ENCODE data around the gene B2M.
"Not testable (repeated sequence)": the region's sequence is repeated elsewhere in the genome, so short reads cannot be mapped to it uniquely, and the experiment has no call there.

B2M gene

GRCh38 chr15:44697014-44697413 is 14.3 kb upstream of the B2M start:
- no peak for DNase-seq (ENCODE audit: low read depth in 1 of 2, low spot score in 1 of 2)

DNA sequence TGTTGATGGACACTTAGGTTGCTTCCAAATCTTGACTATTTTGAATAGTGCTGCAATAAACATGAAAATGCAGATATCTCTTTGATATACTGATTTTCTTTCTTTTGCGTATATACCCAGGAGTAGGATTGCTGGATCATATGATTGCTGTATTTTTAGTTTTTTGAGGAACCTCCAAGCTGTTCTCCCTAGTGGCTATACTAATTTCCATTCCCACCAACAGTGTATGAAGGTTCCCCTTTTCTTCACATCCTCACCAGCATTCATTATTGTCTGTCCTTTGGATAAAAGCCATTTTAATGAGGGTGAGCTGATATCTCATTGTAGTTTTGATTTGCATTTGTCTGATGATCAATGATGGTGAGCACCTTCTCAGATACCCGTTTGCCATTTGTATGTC is 12.7 kb upstream of the B2M start:
- DNase-seq (ENCODE audit: low read depth in 1 of 2, low spot score in 1 of 2) = no peak

- not testable (repeated sequence) for DNase-seq (ENCODE audit: low read depth in 1 of 2, low spot score in 1 of 2)
Observed at GRCh38 chr15:44700676-44701075, 10.6 kb upstream of the B2M start.

DNA sequence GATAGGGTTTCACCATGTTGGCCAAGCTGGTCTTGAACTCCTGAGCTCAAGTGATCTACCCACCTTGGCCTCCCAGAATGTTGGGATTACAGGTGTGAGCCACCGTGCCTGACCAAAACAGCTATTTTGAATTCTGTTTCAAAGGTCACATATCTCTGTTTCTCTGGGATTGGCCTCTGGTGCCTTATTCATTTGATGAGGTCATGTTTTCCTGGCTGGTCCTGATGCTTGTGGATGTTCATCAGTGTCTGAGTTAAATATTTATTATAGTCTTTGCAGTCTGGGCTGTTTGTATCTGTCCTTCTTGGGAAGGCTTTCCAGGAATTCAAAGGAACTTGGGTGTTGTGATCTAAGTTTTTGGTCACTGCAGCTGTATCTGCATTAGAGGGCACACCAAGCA is 5.3 kb upstream of the B2M start:
- no peak for DNase-seq (ENCODE audit: low read depth in 1 of 2, low spot score in 1 of 2)

DNA sequence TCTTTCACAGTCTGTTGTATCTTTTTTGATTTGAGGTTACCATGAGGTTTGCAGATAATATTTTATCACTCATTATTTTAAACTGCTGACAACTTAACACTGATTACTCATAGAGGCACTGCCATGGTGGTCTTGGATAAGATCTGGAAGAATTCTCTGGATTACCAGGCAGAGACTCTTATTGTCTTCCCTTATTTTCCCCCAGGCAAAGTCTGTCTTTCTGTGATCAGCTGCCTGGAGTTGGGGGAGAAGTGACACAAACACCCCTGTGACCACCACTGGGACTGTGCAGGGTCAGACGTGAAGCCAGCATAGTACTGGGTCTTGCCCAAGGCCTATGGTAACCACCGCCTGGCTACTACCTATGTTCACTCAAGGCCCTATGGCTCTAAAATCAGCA is 4.9 kb upstream of the B2M start:
- DNase-seq (ENCODE audit: low read depth in 1 of 2, low spot score in 1 of 2) = no peak

DNA sequence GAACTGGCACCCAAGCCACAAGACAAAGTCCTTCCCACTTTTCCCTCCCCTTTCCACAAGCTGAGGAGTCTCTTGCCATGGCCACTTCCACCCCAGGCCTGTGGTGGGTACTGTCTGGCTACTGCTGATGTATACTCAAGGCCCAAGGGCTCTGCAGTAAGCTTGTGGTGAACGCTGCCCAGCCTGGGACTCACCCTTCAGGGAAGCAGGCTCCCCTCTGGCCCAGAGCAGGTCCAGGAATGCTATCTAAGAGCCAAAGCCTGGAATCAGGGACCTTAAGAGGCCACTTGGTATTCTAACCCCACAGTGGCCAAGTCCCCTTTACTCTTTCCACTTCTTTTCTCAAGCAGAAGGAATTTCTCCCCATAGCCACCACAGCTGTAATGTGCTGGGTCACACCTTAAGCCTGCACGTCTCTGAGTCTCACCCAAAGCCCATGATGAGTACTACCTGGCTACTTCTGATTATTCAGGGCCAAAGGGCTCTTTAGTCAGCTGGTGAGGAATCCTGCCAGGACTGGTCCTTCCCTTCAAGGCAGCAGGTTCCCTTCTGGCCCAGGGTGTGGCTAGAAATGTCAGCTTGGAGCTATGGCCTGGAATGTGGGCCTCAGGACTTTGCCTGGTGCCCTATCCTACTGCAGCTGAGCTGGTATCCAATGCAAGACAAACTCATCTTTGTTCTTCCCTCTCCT is 4.2 kb upstream of the B2M start:
- DNase-seq (ENCODE audit: low read depth in 1 of 2, low spot score in 1 of 2) = no peak

DNA sequence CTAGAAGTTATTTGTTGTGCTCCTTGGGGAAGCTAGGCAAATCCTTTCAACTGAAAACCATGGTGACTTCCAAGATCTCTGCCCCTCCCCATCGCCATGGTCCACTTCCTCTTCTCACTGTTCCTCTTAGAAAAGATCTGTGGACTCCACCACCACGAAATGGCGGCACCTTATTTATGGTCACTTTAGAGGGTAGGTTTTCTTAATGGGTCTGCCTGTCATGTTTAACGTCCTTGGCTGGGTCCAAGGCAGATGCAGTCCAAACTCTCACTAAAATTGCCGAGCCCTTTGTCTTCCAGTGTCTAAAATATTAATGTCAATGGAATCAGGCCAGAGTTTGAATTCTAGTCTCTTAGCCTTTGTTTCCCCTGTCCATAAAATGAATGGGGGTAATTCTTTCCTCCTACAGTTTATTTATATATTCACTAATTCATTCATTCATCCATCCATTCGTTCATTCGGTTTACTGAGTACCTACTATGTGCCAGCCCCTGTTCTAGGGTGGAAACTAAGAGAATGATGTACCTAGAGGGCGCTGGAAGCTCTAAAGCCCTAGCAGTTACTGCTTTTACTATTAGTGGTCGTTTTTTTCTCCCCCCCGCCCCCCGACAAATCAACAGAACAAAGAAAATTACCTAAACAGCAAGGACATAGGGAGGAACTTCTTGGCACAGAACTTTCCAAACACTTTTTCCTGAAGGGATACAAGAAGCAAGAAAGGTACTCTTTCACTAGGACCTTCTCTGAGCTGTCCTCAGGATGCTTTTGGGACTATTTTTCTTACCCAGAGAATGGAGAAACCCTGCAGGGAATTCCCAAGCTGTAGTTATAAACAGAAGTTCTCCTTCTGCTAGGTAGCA is 851 bp upstream of the B2M start:
- DNase-seq (ENCODE audit: low read depth in 1 of 2, low spot score in 1 of 2) = no peak

DNA sequence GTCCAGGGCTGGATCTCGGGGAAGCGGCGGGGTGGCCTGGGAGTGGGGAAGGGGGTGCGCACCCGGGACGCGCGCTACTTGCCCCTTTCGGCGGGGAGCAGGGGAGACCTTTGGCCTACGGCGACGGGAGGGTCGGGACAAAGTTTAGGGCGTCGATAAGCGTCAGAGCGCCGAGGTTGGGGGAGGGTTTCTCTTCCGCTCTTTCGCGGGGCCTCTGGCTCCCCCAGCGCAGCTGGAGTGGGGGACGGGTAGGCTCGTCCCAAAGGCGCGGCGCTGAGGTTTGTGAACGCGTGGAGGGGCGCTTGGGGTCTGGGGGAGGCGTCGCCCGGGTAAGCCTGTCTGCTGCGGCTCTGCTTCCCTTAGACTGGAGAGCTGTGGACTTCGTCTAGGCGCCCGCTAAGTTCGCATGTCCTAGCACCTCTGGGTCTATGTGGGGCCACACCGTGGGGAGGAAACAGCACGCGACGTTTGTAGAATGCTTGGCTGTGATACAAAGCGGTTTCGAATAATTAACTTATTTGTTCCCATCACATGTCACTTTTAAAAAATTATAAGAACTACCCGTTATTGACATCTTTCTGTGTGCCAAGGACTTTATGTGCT is 527 bp downstream of the B2M start:
- DNase-seq (ENCODE audit: low read depth in 1 of 2, low spot score in 1 of 2) = peak in 1 of 2 donors; percentile 47

DNA sequence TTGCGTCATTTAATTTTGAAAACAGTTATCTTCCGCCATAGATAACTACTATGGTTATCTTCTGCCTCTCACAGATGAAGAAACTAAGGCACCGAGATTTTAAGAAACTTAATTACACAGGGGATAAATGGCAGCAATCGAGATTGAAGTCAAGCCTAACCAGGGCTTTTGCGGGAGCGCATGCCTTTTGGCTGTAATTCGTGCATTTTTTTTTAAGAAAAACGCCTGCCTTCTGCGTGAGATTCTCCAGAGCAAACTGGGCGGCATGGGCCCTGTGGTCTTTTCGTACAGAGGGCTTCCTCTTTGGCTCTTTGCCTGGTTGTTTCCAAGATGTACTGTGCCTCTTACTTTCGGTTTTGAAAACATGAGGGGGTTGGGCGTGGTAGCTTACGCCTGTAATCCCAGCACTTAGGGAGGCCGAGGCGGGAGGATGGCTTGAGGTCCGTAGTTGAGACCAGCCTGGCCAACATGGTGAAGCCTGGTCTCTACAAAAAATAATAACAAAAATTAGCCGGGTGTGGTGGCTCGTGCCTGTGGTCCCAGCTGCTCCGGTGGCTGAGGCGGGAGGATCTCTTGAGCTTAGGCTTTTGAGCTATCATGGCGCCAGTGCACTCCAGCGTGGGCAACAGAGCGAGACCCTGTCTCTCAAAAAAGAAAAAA is 1.2 kb downstream of the B2M start:
- DNase-seq (ENCODE audit: low read depth in 1 of 2, low spot score in 1 of 2) = peak in 1 of 2 donors; percentile 76

GRCh38 chr15:44713006-44713966 is 2.0 kb downstream of the B2M start:
- DNase-seq (ENCODE audit: low read depth in 1 of 2, low spot score in 1 of 2) = no peak

DNA sequence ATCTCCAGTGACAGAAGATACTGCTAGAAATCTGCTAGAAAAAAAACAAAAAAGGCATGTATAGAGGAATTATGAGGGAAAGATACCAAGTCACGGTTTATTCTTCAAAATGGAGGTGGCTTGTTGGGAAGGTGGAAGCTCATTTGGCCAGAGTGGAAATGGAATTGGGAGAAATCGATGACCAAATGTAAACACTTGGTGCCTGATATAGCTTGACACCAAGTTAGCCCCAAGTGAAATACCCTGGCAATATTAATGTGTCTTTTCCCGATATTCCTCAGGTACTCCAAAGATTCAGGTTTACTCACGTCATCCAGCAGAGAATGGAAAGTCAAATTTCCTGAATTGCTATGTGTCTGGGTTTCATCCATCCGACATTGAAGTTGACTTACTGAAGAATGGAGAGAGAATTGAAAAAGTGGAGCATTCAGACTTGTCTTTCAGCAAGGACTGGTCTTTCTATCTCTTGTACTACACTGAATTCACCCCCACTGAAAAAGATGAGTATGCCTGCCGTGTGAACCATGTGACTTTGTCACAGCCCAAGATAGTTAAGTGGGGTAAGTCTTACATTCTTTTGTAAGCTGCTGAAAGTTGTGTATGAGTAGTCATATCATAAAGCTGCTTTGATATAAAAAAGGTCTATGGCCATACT is 4.0 kb downstream of the B2M start:
- no peak for DNase-seq (ENCODE audit: low read depth in 1 of 2, low spot score in 1 of 2)

DNA sequence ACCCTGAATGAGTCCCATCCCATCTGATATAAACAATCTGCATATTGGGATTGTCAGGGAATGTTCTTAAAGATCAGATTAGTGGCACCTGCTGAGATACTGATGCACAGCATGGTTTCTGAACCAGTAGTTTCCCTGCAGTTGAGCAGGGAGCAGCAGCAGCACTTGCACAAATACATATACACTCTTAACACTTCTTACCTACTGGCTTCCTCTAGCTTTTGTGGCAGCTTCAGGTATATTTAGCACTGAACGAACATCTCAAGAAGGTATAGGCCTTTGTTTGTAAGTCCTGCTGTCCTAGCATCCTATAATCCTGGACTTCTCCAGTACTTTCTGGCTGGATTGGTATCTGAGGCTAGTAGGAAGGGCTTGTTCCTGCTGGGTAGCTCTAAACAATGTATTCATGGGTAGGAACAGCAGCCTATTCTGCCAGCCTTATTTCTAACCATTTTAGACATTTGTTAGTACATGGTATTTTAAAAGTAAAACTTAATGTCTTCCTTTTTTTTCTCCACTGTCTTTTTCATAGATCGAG is 4.5 kb downstream of the B2M start:
- DNase-seq (ENCODE audit: low read depth in 1 of 2, low spot score in 1 of 2) = no peak

DNA sequence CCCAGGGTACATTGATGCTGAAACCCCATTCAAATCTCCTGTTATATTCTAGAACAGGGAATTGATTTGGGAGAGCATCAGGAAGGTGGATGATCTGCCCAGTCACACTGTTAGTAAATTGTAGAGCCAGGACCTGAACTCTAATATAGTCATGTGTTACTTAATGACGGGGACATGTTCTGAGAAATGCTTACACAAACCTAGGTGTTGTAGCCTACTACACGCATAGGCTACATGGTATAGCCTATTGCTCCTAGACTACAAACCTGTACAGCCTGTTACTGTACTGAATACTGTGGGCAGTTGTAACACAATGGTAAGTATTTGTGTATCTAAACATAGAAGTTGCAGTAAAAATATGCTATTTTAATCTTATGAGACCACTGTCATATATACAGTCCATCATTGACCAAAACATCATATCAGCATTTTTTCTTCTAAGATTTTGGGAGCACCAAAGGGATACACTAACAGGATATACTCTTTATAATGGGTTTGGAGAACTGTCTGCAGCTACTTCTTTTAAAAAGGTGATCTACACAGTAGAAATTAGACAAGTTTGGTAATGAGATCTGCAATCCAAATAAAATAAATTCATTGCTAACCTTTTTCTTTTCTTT is 5.8 kb downstream of the B2M start:
- DNase-seq (ENCODE audit: low read depth in 1 of 2, low spot score in 1 of 2) = no peak

DNA sequence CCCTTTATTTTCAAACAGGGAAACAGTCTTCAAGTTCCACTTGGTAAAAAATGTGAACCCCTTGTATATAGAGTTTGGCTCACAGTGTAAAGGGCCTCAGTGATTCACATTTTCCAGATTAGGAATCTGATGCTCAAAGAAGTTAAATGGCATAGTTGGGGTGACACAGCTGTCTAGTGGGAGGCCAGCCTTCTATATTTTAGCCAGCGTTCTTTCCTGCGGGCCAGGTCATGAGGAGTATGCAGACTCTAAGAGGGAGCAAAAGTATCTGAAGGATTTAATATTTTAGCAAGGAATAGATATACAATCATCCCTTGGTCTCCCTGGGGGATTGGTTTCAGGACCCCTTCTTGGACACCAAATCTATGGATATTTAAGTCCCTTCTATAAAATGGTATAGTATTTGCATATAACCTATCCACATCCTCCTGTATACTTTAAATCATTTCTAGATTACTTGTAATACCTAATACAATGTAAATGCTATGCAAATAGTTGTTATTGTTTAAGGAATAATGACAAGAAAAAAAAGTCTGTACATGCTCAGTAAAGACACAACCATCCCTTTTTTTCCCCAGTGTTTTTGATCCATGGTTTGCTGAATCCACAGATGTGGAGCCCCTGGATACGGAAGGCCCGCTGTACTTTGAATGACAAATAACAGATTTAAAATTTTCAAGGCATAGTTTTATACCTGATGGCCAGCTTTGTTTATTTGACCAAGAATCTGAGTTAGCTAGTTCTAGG is 7.0 kb downstream of the B2M start:
- DNase-seq (ENCODE audit: low read depth in 1 of 2, low spot score in 1 of 2) = no peak

GRCh38 chr15:44718927-44719292 is 7.6 kb downstream of the B2M start:
- no peak for DNase-seq (ENCODE audit: low read depth in 1 of 2, low spot score in 1 of 2)

DNA sequence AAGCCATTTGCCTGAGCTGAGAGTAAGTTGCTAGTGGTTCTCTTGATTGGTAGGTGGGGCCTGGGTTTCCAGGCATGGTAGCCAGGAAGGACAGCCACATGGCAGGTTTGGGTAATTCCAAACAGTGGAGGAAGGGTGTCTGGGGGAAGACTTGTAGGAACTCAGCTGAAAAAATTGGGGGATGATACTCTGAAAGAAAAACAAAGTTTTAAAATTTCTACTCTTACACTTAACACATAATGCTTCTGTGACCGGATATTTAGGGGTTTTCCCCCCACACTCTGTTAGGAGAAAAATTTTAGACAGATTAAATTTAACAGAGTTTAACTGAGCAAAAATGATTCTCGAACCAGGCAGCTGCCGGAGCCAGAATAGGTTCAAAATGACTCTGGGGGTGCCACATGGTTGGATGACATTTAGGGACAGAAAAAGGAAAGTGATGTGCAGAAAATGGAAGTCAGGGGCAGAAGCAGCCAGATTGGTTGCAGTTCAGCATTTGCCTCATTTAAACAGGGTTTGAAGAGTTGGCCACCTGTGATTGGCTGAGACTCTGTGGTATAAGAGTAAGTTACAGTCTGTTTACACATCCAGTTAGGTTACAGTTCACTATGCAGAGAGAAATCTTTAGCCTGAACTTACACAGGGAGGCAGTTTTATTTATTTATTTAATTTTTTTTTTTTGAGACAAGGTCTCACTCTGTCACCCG is 8.1 kb downstream of the B2M start:
- DNase-seq (ENCODE audit: low read depth in 1 of 2, low spot score in 1 of 2) = peak in 1 of 2 donors; percentile 73

GRCh38 chr15:44720000-44720435 is 8.7 kb downstream of the B2M start:
- DNase-seq (ENCODE audit: low read depth in 1 of 2, low spot score in 1 of 2) = not testable (repeated sequence)

Data from activated CD4-positive, alpha-beta T cell treated with anti-CD3 and anti-CD28 coated beads, Interleukin-2, amount 50 U/mL, for 24 hours (primary cell).